A549 (cell line): ENCODE results near the gene CYP26C1. TPM values are rescaled to one million over a fixed set of nuclear protein-coding genes. Genes with fewer than 3 reads are reported as not detected.

Experiments
- ATAC-seq, 2 experiments: fragments of 200-7000 bp in 1 of 2; fragments of >200 bp in 1 of 2; cut with Nextera tagmentation in 1 of 2; cut with Tn5 transposase in 1 of 2; 3 replicates each; pipeline versions ENCODE4 v1.8.0 to v1.9.1; 2018 to 2020; ENCODE audit warnings: mild to moderate bottlenecking in 1 of 2, moderate library complexity in 1 of 2
- CTCF ChIA-PET: fragments of 300-600 bp; sonication (Branson Sonifier 250); formaldehyde crosslinking; extraction: SDS; loops from one replicate; lab custom pipeline; 2021; ENCODE audit warnings: antibody characterized with exemption, inconsistent platforms; lab: Yijun Ruan, JAX
- POLR2A ChIA-PET: fragments of 350-600 bp; formaldehyde crosslinking; extraction: SDS; loops from one replicate; lab custom pipeline; 2021; ENCODE audit warnings: antibody characterized with exemption, inconsistent platforms; lab: Yijun Ruan, JAX
- DNase-seq, 2 experiments: peaks; one replicate each; pipeline versions ENCODE4 v3.0.0 to v3.0.0-alpha.2; 2011 to 2016; ENCODE audit warnings: low read depth in 1 of 2, low spot score in 1 of 2
- FAIRE-seq: peaks from 2 replicates; lab custom pipeline; 2011; peaks lifted over from hg19 to GRCh38; lab: Jason Lieb, UNC
- H3K27ac ChIP-seq, 2 experiments: fragments of >200 bp; sonication (Bioruptor Twin); formaldehyde crosslinking; 3 replicates each; pipeline ENCODE4 v1.5.1; 2016 to 2017
- H3K4me1 ChIP-seq: fragments of >200 bp; sonication (Bioruptor Twin); formaldehyde crosslinking; 3 replicates; pipeline ENCODE4 v1.6.1; 2016
- H3K4me2 ChIP-seq: fragments of >200 bp; sonication (Bioruptor Twin); formaldehyde crosslinking; 3 replicates; pipeline ENCODE4 v1.6.1; 2016
- H3K4me3 ChIP-seq: fragments of >200 bp; sonication (Bioruptor Twin); formaldehyde crosslinking; 3 replicates; pipeline ENCODE4 v1.5.1; 2016
- H3K9me3 ChIP-seq: fragments of >200 bp; sonication (Bioruptor Twin); formaldehyde crosslinking; 3 replicates; pipeline ENCODE4 v1.6.1; 2016
- BHLHE40 ChIP-seq: IDR thresholded peaks from 2 replicates; pipeline ENCODE4 v1.6.1; 2012; ENCODE audit warnings: low read depth, low read length, inconsistent platforms
- CEBPB ChIP-seq, 2 experiments: fragments of >200 bp in 1 of 2; sonication (Bioruptor Twin) in 1 of 2; formaldehyde crosslinking in 1 of 2; IDR thresholded peaks; 2 replicates each; pipeline ENCODE4 v1.6.1; 2012 to 2016
- CHD2 ChIP-seq: fragments of 150-350 bp; IDR thresholded peaks from 2 replicates; pipeline ENCODE4 v1.6.1; 2014; ENCODE audit warnings: low read length; ENCODE audit not compliant: partially characterized antibody
- EHMT2 ChIP-seq: fragments of 200-600 bp; sonication (generic); IDR thresholded peaks from 2 replicates; pipeline ENCODE4 v1.6.1; 2016; ENCODE audit warnings: antibody characterized with exemption, low read depth, mild to moderate bottlenecking, moderate library complexity
- ELK1 ChIP-seq: fragments of 150-350 bp; IDR thresholded peaks from 2 replicates; pipeline ENCODE4 v1.6.1; 2014; ENCODE audit warnings: low read depth, mild to moderate bottlenecking, low read length
- HES2 ChIP-seq: fragments of >200 bp; sonication (Bioruptor Twin); formaldehyde crosslinking; IDR thresholded peaks from 2 replicates; pipeline ENCODE4 v1.6.1; 2016
- HEYL ChIP-seq: fragments of 250-450 bp; sonication (Bioruptor Pico); IDR thresholded peaks from 2 replicates; pipeline ENCODE4 v1.8.0; 2021; ENCODE audit warnings: mild to moderate bottlenecking, moderate library complexity
- HMGXB4 ChIP-seq: fragments of 250-450 bp; sonication (Bioruptor Pico); IDR thresholded peaks from 2 replicates; pipeline ENCODE4 v1.5.0; 2021; ENCODE audit warnings: mild to moderate bottlenecking, moderate library complexity, borderline replicate concordance
- HOXB13 ChIP-seq: fragments of 250-450 bp; sonication (Bioruptor Pico); IDR thresholded peaks from 2 replicates; pipeline ENCODE4 v1.5.0; 2020; ENCODE audit warnings: low read depth, mild to moderate bottlenecking, moderate library complexity
- HOXB5 ChIP-seq: fragments of 250-450 bp; sonication (Bioruptor Pico); IDR thresholded peaks from 2 replicates; pipeline ENCODE4 v1.5.0; 2020; ENCODE audit warnings: mild to moderate bottlenecking, moderate library complexity
- PHF8 ChIP-seq: fragments of 200-600 bp; sonication (generic); IDR thresholded peaks from 2 replicates; pipeline ENCODE4 v1.6.1; 2016; ENCODE audit warnings: low read depth, mild to moderate bottlenecking, antibody characterized with exemption, moderate library complexity, borderline replicate concordance
- POLR2A ChIP-seq: IDR thresholded peaks from 2 replicates; pipeline ENCODE4 v1.6.1; 2012; ENCODE audit warnings: mild to moderate bottlenecking, low read length
- POLR2AphosphoS2 ChIP-seq: conservative IDR thresholded peaks from 2 replicates; pipeline ENCODE4 v1.6.1; 2012; ENCODE audit warnings: low read length, improper control_type of control experiment, inconsistent platforms
- REST ChIP-seq: fragments of 200-600 bp; sonication (generic); IDR thresholded peaks from 2 replicates; pipeline ENCODE4 v1.6.1; 2016; ENCODE audit warnings: antibody characterized with exemption, mild to moderate bottlenecking, moderate library complexity
- RNF2 ChIP-seq: fragments of 200-600 bp; sonication (generic); IDR thresholded peaks from 2 replicates; pipeline ENCODE4 v1.6.1; 2016; ENCODE audit warnings: low read depth, mild to moderate bottlenecking, antibody characterized with exemption, moderate library complexity, borderline replicate concordance
- TP53 ChIP-seq: fragments of 250-450 bp; sonication (Bioruptor Pico); IDR thresholded peaks from 2 replicates; pipeline ENCODE4 v1.5.0; 2021; ENCODE audit warnings: mild to moderate bottlenecking, moderate library complexity
- ZFP36 ChIP-seq: fragments of 450-650 bp; IDR thresholded peaks from 2 replicates; pipeline ENCODE4 v1.6.1; 2014; ENCODE audit warnings: borderline replicate concordance; ENCODE audit not compliant: partially characterized antibody
- ZNF302 ChIP-seq: fragments of 250-450 bp; sonication (Bioruptor Pico); IDR thresholded peaks from 2 replicates; pipeline ENCODE4 v1.9.0; 2021; ENCODE audit warnings: inconsistent platforms, mild to moderate bottlenecking, moderate library complexity
- ZSCAN20 ChIP-seq: fragments of 250-450 bp; sonication (Bioruptor Pico); IDR thresholded peaks from 2 replicates; pipeline ENCODE4 v1.8.0; 2022; ENCODE audit warnings: mild to moderate bottlenecking, moderate library complexity
- WGBS: methylation state at CpG from one replicate; pipeline ENCODE4 v1.1.6; 2017; ENCODE audit errors: missing lambda C conversion rate; 5-methylcytosine and 5-hydroxymethylcytosine counted together
- polyA plus RNA-seq, 4 experiments: library from polyadenylated mRNA; depleted of rRNA in 3 of 4; stranded (reverse); fragments of >200 nt; fragmentation: RNase III in 1 of 4; extraction: RNeasy Plus Mini Kit Qiagen cat#74134 plus additional on column Dnase treatment in 1 of 4; gene quantifications; 2 replicates in 3 of 4; 3 replicates in 1 of 4; pipeline ENCODE4 v1.2.3, GENCODE V29; 2011 to 2017

The CYP26C1 gene
- polyA plus RNA-seq, 2 of the 4 experiments (the other 2 are of a cell fraction) = not detected

GRCh38 chr10:93113042-93113441, 52.4 kb downstream of the CYP26C1 start:
- Histone ChIP-seq H3K9me3 (no peaks in the 10 kb centered on the region), H3K4me1 (no peaks in the 10 kb centered on the region), H3K27ac (no peak overlapping the region)
- POLR2A ChIA-PET = no interaction called here
- ATAC-seq = no peak
- no peak for TF ChIP-seq HEYL (CRISPR knock-in tag)
- TF ChIP-seq EHMT2 = no peak
- TF ChIP-seq BHLHE40 = no peak
- TF ChIP-seq PHF8 = no peak
- TF ChIP-seq POLR2AphosphoS2 = no peak
- TF ChIP-seq HMGXB4 (CRISPR knock-in tag) = no peak
- no peak for TF ChIP-seq HOXB13 (CRISPR knock-in tag)
- TF ChIP-seq HOXB5 (CRISPR knock-in tag) = no peak
- no peak for TF ChIP-seq ZFP36
- no peak for TF ChIP-seq CHD2
- no peak for TF ChIP-seq CEBPB (IDR thresholded peaks at IDR 0.05)
- TF ChIP-seq POLR2A = no peak
- no peak for TF ChIP-seq HES2
- no peak for TF ChIP-seq ELK1
- no peak for TF ChIP-seq ZSCAN20
- TF ChIP-seq TP53 (CRISPR knock-in tag) = no peak
- no peak for TF ChIP-seq RNF2
- TF ChIP-seq ZNF302 (CRISPR knock-in tag) = no peak
- TF ChIP-seq REST = no peak
- TF ChIP-seq, all 56 proteins: peak for 0
- CTCF ChIA-PET = interaction anchor here (1.2 kb wide), 1 partner anchor 32 kb away, joined by 5 read pairs; no protein-coding TSS in a partner anchor
- WGBS = 23% methylated on average over 2 of the region's 2 CpGs
- no peak overlapping the region for H3K4me2 ChIP-seq
- H3K4me3 ChIP-seq = no peak overlapping the region
- FAIRE-seq (no peak), DNase-seq (no peak)
